ENCODE results near the gene AK4.
"Not testable (repeated sequence)": the region's sequence is repeated elsewhere in the genome, so short reads cannot be mapped to it uniquely, and the experiment has no call there.

Gene AK4

DNA sequence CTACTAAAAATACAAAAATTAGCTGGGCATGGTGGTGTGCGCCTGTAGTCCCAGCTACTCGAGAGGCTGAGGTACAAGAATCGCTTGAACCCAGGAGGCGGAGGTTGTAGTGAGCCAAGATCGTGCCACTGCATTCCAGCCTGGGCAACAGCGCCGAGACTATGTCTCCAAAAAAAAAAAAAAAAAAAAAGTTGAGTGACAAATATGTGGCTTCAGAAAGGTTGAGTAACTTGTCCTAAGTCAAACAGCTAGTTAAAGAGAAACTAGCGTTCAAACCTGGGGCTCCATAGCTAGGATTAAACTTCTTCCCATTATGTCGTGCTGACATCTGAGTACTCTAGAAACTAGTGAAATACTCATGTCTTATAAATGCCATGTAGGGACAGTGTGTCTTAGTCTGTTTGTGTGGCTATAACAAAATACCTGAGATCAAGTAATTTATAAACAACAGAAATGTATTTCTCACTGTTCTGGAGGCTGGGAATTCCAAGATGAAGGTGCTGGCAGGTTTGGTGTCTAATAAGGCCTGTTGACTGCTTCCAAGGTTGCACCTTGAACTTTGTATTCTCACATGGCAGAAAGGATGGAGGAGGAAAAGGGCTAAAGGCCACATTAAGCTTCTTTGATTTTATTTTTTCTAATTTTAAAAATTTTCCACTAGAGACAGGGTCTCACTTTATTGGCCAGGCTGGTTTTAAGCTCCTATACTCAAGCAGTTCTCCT, 12.0 kb downstream of the AK4 start:
- Histone ChIP-seq H3K4ac (ENCODE audit: low read length) (no peak overlapping the region), H3K4me1 (ENCODE audit: control insufficient read depth in 2 of 2, insufficient read depth in 1 of 2, low read depth in 1 of 2, low read length in 2 of 2) (no peaks in the 10 kb centered on the region), H2AK5ac (ENCODE audit: low read depth, low read length) (no peak overlapping the region), H2BK15ac (ENCODE audit: low read length) (no peak overlapping the region), H3K27ac (replicated peaks; ENCODE audit: low read length) (no peak overlapping the region), H3K36me3 (replicated peaks in 1 of 2; ENCODE audit: control insufficient read depth in 2 of 2, insufficient read depth in 2 of 2, low read length in 2 of 2) (no peaks in the 10 kb centered on the region), H3K9ac (ENCODE audit: low read depth, low read length, poor library complexity) (no peak overlapping the region), H3K9me3 (replicated peaks in 1 of 2; ENCODE audit: control insufficient read depth in 2 of 2, insufficient read depth in 1 of 2, low read depth in 1 of 2, low read length in 2 of 2) (no peaks in the 10 kb centered on the region), H2BK120ac (ENCODE audit: low read depth, low read length) (no peak overlapping the region), H2BK12ac (ENCODE audit: low read length) (no peak overlapping the region), H4K8ac (ENCODE audit: low read depth, low read length) (no peak overlapping the region), H2BK5ac (ENCODE audit: low read length) (no peak overlapping the region), H3K14ac (ENCODE audit: low read length) (no peak overlapping the region), H2AFZ (ENCODE audit: low read length) (no peak overlapping the region), H3K79me1 (ENCODE audit: low read depth, low read length) (no peaks in the 10 kb centered on the region), H4K91ac (ENCODE audit: low read depth, low read length, poor library complexity) (no peak overlapping the region), H3K4me2 (ENCODE audit: insufficient read depth, low read length, poor library complexity, severe bottlenecking) (no peak overlapping the region), H3K27me3 (ENCODE audit: control insufficient read depth in 3 of 3, insufficient read depth in 3 of 3, low read depth in 1 of 3, low read length in 3 of 3) (no peaks in the 10 kb centered on the region), H3K23ac (ENCODE audit: low read depth, low read length, poor library complexity) (no peak overlapping the region), H3K4me3 (ENCODE audit: low read length in 2 of 2) (no peak overlapping the region), H3K18ac (ENCODE audit: low read length) (no peak overlapping the region)
- no CpG with 5 or more reads among the region's 9 CpGs for WGBS, 2 donors (ENCODE audit: extremely low coverage in 2 of 2, insufficient read length in 2 of 2, insufficient replicate concordance in 1 of 2)
- no peak for DNase-seq (ENCODE audit: low spot score)

DNA sequence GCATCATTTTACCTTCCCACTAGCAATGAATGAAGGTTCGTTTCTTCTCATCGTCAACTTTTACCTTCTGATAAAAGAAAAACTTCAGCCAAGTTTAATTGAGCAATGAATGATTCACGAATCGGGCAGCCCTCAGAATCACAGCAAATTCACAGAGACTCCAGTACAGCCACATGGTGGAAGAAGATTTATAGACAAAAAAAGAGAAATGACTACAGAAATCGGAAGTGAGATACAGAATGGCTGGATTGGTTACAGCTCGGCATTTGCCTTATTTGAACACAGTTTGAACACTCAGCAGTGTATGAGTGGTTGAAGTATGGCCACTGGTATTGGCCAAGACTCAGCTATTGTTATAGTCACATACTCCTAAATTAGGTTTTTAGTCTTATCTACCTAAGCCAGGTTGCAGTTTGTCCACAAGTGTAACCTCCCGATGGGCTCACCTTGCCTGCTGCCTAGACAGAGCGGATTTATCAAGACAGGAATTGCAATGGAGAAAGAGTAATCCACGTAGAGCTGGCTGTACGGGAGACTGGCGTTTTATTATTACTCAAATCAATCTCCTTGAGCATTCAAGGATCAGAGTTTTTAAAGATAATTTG, 15.3 kb downstream of the AK4 start:
- Histone ChIP-seq H4K8ac (ENCODE audit: low read depth, low read length) (no peak overlapping the region), H3K23ac (ENCODE audit: low read depth, low read length, poor library complexity) (no peak overlapping the region), H2BK12ac (ENCODE audit: low read length) (no peak overlapping the region), H3K36me3 (replicated peaks in 1 of 2; ENCODE audit: control insufficient read depth in 2 of 2, insufficient read depth in 2 of 2, low read length in 2 of 2) (no peaks in the 10 kb centered on the region), H3K4me2 (ENCODE audit: insufficient read depth, low read length, poor library complexity, severe bottlenecking) (no peak overlapping the region), H2BK15ac (ENCODE audit: low read length) (no peak overlapping the region), H2BK120ac (ENCODE audit: low read depth, low read length) (no peak overlapping the region), H2AK5ac (ENCODE audit: low read depth, low read length) (no peak overlapping the region), H3K27me3 (ENCODE audit: control insufficient read depth in 3 of 3, insufficient read depth in 3 of 3, low read depth in 1 of 3, low read length in 3 of 3) (no peaks in the 10 kb centered on the region), H3K9me3 (replicated peaks in 1 of 2; ENCODE audit: control insufficient read depth in 2 of 2, insufficient read depth in 1 of 2, low read depth in 1 of 2, low read length in 2 of 2) (no peaks in the 10 kb centered on the region), H3K4me1 (ENCODE audit: control insufficient read depth in 2 of 2, insufficient read depth in 1 of 2, low read depth in 1 of 2, low read length in 2 of 2) (peaks cover 0 to 5% of the 10 kb centered on the region in 2 donors), H3K4me3 (ENCODE audit: low read length in 2 of 2) (no peak overlapping the region), H2BK5ac (ENCODE audit: low read length) (no peak overlapping the region), H4K91ac (ENCODE audit: low read depth, low read length, poor library complexity) (no peak overlapping the region), H3K9ac (ENCODE audit: low read depth, low read length, poor library complexity) (no peak overlapping the region), H3K4ac (ENCODE audit: low read length) (no peak overlapping the region), H2AFZ (ENCODE audit: low read length) (no peak overlapping the region), H3K79me1 (ENCODE audit: low read depth, low read length) (no peaks in the 10 kb centered on the region), H3K18ac (ENCODE audit: low read length) (no peak overlapping the region), H3K27ac (replicated peaks; ENCODE audit: low read length) (no peak overlapping the region), H3K14ac (ENCODE audit: low read length) (no peak overlapping the region)
- WGBS, 2 donors (ENCODE audit: extremely low coverage in 2 of 2, insufficient read length in 2 of 2, insufficient replicate concordance in 1 of 2) = no CpG with 5 or more reads among the region's 11 CpGs
- DNase-seq (ENCODE audit: low spot score) = no peak

DNA sequence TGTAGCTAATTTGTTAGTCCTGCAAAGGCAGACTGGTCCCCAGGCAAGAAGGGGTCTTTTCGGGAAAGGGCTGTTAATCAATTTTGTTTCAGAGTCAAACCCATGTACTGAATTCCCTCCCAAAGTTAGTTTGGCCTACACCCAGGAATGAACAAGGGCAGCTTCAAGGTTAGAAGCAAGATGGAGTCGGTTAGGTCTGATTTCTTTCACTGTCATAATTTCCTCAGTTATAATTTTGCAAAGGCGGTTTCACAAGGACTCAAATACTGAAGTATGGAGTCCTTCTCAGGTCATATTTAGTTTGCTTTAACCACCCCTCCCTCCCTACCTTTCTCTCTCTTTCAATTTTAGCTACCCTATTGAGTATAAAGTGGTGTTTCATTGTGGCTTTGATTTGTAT, 16.1 kb downstream of the AK4 start:
- not testable (repeated sequence) for H3K4me2 ChIP-seq (ENCODE audit: insufficient read depth, low read length, poor library complexity, severe bottlenecking); DNase-seq (ENCODE audit: low spot score); H3K4me3 ChIP-seq (ENCODE audit: low read length in 2 of 2); H3K23ac ChIP-seq (ENCODE audit: low read depth, low read length, poor library complexity); H2BK15ac ChIP-seq (ENCODE audit: low read length); H2BK120ac ChIP-seq (ENCODE audit: low read depth, low read length); H4K91ac ChIP-seq (ENCODE audit: low read depth, low read length, poor library complexity); H3K14ac ChIP-seq (ENCODE audit: low read length); H2BK5ac ChIP-seq (ENCODE audit: low read length); H3K27me3 ChIP-seq (ENCODE audit: control insufficient read depth in 3 of 3, insufficient read depth in 3 of 3, low read depth in 1 of 3, low read length in 3 of 3); H3K36me3 ChIP-seq (replicated peaks in 1 of 2; ENCODE audit: control insufficient read depth in 2 of 2, insufficient read depth in 2 of 2, low read length in 2 of 2); H3K79me1 ChIP-seq (ENCODE audit: low read depth, low read length); H3K4me1 ChIP-seq (ENCODE audit: control insufficient read depth in 2 of 2, insufficient read depth in 1 of 2, low read depth in 1 of 2, low read length in 2 of 2); H3K9me3 ChIP-seq (replicated peaks in 1 of 2; ENCODE audit: control insufficient read depth in 2 of 2, insufficient read depth in 1 of 2, low read depth in 1 of 2, low read length in 2 of 2); H3K18ac ChIP-seq (ENCODE audit: low read length); H2AK5ac ChIP-seq (ENCODE audit: low read depth, low read length); H2BK12ac ChIP-seq (ENCODE audit: low read length); H3K4ac ChIP-seq (ENCODE audit: low read length); H4K8ac ChIP-seq (ENCODE audit: low read depth, low read length); H3K9ac ChIP-seq (ENCODE audit: low read depth, low read length, poor library complexity); H2AFZ ChIP-seq (ENCODE audit: low read length); H3K27ac ChIP-seq (replicated peaks; ENCODE audit: low read length)
- WGBS, 2 donors (ENCODE audit: extremely low coverage in 2 of 2, insufficient read length in 2 of 2, insufficient replicate concordance in 1 of 2) = no CpG with 5 or more reads among the region's 3 CpGs

DNA sequence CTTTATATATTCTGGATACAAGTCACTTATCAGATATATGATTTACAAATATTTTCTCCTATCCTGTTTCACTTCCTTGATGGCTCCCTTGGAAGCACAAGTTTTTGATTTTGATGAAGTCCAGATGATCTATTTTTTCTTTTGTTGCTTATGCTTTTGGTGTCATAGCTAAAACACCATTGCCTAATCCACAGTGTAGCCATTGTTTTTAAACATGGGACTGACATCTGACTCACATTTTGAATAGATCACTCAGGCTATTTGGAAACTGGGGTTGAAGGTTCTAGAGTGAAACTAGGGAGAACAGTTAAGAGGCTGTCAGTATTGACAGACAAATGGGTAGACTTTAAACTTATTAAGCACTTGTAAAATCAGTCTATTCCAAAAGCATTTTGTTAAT, 16.6 kb downstream of the AK4 start:
- no peak overlapping the region for H3K18ac ChIP-seq (ENCODE audit: low read length)
- H2BK15ac ChIP-seq (ENCODE audit: low read length) = no peak overlapping the region

More for the DNA sequence above, 16.6 kb downstream of the AK4 start:
- peaks cover 0 to 5% of the 10 kb centered on the region in 2 donors for H3K4me1 ChIP-seq (ENCODE audit: control insufficient read depth in 2 of 2, insufficient read depth in 1 of 2, low read depth in 1 of 2, low read length in 2 of 2)
- no peak overlapping the region for H3K4ac ChIP-seq (ENCODE audit: low read length)
- no peak overlapping the region for H3K23ac ChIP-seq (ENCODE audit: low read depth, low read length, poor library complexity)
- no peak overlapping the region for H2BK5ac ChIP-seq (ENCODE audit: low read length)
- H2AFZ ChIP-seq (ENCODE audit: low read length) = no peak overlapping the region
- H2AK5ac ChIP-seq (ENCODE audit: low read depth, low read length) = no peak overlapping the region
- no peaks in the 10 kb centered on the region for H3K9me3 ChIP-seq (replicated peaks in 1 of 2; ENCODE audit: control insufficient read depth in 2 of 2, insufficient read depth in 1 of 2, low read depth in 1 of 2, low read length in 2 of 2)
- H3K9ac ChIP-seq (ENCODE audit: low read depth, low read length, poor library complexity) = no peak overlapping the region
- H3K4me3 ChIP-seq (ENCODE audit: low read length in 2 of 2) = no peak overlapping the region
- H2BK12ac ChIP-seq (ENCODE audit: low read length) = no peak overlapping the region
- no peak overlapping the region for H2BK120ac ChIP-seq (ENCODE audit: low read depth, low read length)
- no peaks in the 10 kb centered on the region for H3K36me3 ChIP-seq (replicated peaks in 1 of 2; ENCODE audit: control insufficient read depth in 2 of 2, insufficient read depth in 2 of 2, low read length in 2 of 2)
- no peak overlapping the region for H4K91ac ChIP-seq (ENCODE audit: low read depth, low read length, poor library complexity)
- no peaks in the 10 kb centered on the region for H3K27me3 ChIP-seq (ENCODE audit: control insufficient read depth in 3 of 3, insufficient read depth in 3 of 3, low read depth in 1 of 3, low read length in 3 of 3)
- H3K27ac ChIP-seq (replicated peaks; ENCODE audit: low read length) = no peak overlapping the region
- no peak overlapping the region for H4K8ac ChIP-seq (ENCODE audit: low read depth, low read length)
- H3K14ac ChIP-seq (ENCODE audit: low read length) = no peak overlapping the region
- no peak for DNase-seq (ENCODE audit: low spot score)
- H3K79me1 ChIP-seq (ENCODE audit: low read depth, low read length) = no peaks in the 10 kb centered on the region
- H3K4me2 ChIP-seq (ENCODE audit: insufficient read depth, low read length, poor library complexity, severe bottlenecking) = no peak overlapping the region
